WTC11 (cell line): ENCODE data around the gene ALG14.

ENCODE experiments used
- CTCF ChIP-seq: fragments of 200-600 bp; IDR thresholded peaks from 2 replicates; pipeline ENCODE4 v1.8.0; 2022; ENCODE audit warnings: antibody characterized with exemption
- MAX ChIP-seq: sonication (generic); formaldehyde crosslinking; IDR thresholded peaks from 2 replicates; pipeline ENCODE4 v1.8.0; 2022; ENCODE audit warnings: mild to moderate bottlenecking, missing genetic modification reagents
- SP1 ChIP-seq: sonication (generic); formaldehyde crosslinking; conservative IDR thresholded peaks from 2 replicates; pipeline ENCODE4 v1.8.1; 2022; ENCODE audit warnings: missing genetic modification reagents
- STAT6 ChIP-seq: sonication (generic); formaldehyde crosslinking; conservative IDR thresholded peaks from 2 replicates; pipeline ENCODE4 v1.8.1; 2023; ENCODE audit warnings: mild to moderate bottlenecking, low read depth, missing genetic modification reagents, moderate library complexity
- TF ChIP-seq, protein P1 (sequence below): fragments of 250-450 bp; sonication (Bioruptor Pico); IDR thresholded peaks from 2 replicates; pipeline ENCODE4 v1.9.0; 2021; ENCODE audit warnings: mild to moderate bottlenecking

DNA sequence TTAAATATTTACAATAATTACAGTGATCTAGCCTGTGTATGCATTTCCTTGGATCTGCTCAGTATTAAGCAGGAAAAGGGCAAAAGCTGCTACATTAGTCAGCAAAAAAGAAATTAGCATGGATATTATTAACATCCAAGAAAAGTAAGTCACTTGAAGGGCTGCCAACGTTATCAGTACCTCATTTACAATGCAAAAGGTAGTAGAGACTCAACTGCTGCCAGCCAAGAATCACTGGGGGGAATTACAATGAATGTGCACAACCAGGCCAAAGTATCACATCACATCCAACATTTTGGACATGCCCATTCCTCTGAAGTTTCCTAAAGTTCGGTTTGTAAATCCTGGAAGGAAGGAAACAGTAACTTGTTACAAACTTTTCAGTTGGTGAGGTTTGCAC lies 147.7 kb downstream of the ALG14 start:
- TF ChIP-seq MAX (CRISPR knock-in tag) (no peak), CTCF (no peak), STAT6 (CRISPR knock-in tag) (no peak), SP1 (CRISPR knock-in tag) (no peak)
- TF ChIP-seq, protein P1, sequence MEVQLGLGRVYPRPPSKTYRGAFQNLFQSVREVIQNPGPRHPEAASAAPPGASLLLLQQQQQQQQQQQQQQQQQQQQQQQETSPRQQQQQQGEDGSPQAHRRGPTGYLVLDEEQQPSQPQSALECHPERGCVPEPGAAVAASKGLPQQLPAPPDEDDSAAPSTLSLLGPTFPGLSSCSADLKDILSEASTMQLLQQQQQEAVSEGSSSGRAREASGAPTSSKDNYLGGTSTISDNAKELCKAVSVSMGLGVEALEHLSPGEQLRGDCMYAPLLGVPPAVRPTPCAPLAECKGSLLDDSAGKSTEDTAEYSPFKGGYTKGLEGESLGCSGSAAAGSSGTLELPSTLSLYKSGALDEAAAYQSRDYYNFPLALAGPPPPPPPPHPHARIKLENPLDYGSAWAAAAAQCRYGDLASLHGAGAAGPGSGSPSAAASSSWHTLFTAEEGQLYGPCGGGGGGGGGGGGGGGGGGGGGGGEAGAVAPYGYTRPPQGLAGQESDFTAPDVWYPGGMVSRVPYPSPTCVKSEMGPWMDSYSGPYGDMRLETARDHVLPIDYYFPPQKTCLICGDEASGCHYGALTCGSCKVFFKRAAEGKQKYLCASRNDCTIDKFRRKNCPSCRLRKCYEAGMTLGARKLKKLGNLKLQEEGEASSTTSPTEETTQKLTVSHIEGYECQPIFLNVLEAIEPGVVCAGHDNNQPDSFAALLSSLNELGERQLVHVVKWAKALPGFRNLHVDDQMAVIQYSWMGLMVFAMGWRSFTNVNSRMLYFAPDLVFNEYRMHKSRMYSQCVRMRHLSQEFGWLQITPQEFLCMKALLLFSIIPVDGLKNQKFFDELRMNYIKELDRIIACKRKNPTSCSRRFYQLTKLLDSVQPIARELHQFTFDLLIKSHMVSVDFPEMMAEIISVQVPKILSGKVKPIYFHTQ = no peak
